ENCODE results near the gene UBE2D2.
"Not testable (repeated sequence)": the region's sequence is repeated elsewhere in the genome, so short reads cannot be mapped to it uniquely, and the experiment has no call there.

Gene UBE2D2

DNA sequence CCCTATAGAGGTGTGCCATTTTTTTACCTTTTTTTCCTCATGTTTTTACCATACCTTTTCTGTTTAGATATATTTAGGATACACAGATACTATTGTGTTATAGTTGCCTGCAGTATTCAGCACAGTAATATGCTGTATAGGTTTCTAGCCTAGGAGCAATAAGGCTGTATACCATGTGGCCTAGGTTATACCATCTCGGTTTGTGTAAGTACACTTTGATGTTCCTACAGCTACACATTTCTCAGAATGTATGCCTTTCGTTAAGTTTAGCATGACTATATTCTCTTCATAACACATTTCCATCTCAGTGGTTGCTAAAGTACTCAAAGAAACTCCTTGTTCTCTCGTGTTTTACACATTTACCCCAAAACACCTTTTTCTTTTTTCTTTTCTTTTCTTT, 23.0 kb downstream of the UBE2D2 start:
- no peak for DNase-seq (ENCODE audit: low spot score)

- not testable (repeated sequence) for DNase-seq (ENCODE audit: low spot score)
Observed at GRCh38 chr5:139588116-139588515, 27.0 kb downstream of the UBE2D2 start.

- DNase-seq (ENCODE audit: low spot score) = no peak
Observed at GRCh38 chr5:139588962-139589361, 27.8 kb downstream of the UBE2D2 start.

GRCh38 chr5:139592289-139592688, 31.1 kb downstream of the UBE2D2 start:
- DNase-seq (ENCODE audit: low spot score) = no peak

- not testable (repeated sequence) for DNase-seq (ENCODE audit: low spot score)
Observed at GRCh38 chr5:139593076-139593475, 31.9 kb downstream of the UBE2D2 start.

- DNase-seq (ENCODE audit: low spot score) = peak; percentile 49
Observed at GRCh38 chr5:139593716-139594319, 32.7 kb downstream of the UBE2D2 start.

DNA sequence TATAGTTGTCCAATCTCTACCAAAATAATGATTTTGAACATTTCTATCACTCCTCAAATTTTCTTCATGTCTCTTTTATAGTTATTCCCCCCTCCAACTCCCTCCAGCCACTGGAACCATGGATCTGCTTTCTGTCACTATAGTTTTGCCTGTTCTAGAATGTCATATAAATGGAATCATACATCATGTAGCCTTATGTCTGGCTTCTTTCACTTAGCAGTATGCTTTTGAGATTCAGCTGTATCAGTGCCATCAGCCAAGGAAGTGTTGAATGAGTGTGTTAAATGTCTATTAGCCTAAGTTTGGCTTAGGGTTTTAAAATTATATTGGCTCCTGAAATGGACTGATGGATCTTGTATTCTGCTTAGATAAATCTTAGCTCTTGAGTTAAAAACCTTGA, 36.0 kb downstream of the UBE2D2 start:
- no peak for DNase-seq (ENCODE audit: low spot score)

DNA sequence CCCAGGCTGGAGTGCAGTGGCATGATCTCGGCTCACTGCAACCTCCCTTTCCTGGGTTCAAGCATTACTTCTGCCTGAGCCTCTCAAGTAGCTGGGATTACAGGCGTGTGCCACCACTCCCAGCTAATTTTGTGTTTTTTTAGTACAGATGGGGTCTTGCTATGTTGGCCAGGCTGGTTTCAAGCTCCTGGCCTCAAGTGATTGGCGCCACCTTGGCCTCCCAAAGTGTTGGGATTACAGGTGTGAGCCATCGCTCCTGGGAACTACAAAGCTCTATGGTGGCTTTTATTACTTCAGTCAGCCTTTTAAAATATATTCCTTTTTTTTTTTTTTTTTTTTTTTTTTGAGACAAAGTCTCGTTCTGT, 37.4 kb downstream of the UBE2D2 start:
- not testable (repeated sequence) for DNase-seq (ENCODE audit: low spot score)

- DNase-seq (ENCODE audit: low spot score) = peak; percentile 58
Observed at GRCh38 chr5:139600336-139600949, 39.3 kb downstream of the UBE2D2 start.

DNA sequence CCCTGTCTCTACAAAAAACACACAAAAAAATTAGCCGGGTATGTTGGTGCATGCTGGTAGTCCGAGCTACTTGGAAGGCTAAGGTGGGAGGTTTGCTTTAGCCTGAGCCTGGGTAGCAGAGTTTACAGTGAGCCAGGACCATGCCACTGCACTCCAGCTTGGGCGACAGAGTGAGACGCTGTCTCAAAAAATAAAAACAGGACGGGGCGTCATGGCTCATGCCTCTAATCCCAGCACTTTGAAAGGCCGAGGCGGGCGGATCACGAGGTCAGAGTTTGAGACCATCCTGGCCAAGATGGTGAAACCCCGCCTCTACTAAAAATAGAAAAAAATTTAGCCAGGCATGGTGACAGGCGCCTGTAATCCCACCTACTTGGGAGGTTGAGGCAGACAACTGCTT, 40.3 kb downstream of the UBE2D2 start:
- no peak for DNase-seq (ENCODE audit: low spot score)

- DNase-seq (ENCODE audit: low spot score) = not testable (repeated sequence)
Observed at GRCh38 chr5:139601948-139602347, 40.8 kb downstream of the UBE2D2 start.

GRCh38 chr5:139605887-139606286, 44.7 kb downstream of the UBE2D2 start:
- no peak for DNase-seq (ENCODE audit: low spot score)

GRCh38 chr5:139611703-139612584, 50.8 kb downstream of the UBE2D2 start:
- no peak for DNase-seq (ENCODE audit: low spot score)

DNA sequence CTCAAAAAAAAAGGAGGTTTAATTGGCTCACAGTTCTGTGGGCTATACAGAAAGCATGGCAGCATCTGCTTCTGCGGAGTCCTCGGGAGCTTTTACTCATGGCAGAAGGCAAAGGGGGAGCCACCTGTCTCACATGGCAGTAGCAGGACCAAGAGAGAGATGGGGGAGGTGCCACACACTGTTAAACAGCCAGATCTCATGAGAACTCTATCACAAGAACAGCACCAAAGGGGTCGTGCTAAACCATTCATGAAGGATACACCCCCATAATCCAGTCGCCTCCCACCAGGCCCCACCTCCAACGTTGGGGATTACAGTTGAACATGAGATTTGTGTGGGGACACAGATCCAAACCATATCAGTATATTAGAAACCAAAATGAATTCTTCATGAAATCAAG, 58.7 kb downstream of the UBE2D2 start:
- DNase-seq (ENCODE audit: low spot score) = no peak

GRCh38 chr5:139625398-139625797, 64.3 kb downstream of the UBE2D2 start:
- DNase-seq (ENCODE audit: low spot score) = not testable (repeated sequence)

DNA sequence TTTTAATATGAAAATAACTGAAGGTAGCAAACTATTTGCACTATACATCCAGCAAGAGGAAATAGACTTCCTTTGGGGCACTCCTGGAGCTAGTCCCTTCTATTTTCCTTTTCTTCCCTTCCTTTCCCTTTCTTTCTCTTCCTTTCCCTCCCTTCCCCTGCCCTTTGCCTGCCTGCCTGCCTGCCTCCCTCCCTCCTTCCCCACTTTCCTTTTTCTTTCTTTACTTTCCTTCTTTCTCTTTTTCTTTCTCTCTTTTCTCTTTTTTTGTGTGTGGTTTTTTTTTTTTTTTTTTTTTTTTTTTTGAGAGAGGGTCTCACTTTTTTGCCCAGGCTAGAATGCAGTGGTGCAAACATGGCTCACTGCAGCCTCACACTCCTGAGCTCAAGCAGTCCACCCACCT, 69.7 kb downstream of the UBE2D2 start:
- no peak for DNase-seq (ENCODE audit: low spot score)

DNA sequence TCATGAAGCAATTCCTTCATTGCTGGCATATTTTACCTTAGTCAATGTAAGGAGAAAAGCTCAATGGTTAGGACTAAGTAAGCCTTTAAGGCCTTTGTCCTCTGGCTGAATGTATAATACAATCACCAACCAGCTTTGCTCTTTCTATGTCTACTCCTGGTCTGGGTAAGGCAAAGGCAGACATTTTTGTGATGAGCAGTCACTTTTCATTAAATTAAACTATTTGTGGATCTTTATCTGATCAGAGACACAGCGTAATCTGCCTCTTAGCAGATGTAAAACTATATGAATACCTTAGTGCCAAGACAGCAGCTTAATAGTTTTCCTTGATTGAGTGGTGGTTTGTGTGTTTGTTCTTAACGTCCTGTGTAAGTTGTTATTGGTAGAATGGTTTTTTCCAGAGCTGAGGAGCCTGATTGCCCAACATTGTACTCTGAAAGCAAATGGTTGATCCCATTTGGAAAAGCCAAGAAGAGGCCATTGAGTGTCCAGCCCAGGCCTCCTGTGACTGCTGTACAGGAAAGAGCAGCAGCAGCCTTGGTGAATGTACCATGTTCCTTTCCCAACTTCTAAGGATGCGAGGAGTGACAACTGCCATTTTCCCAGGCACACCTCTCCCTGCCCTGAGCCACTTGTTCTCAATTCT, 70.5 kb downstream of the UBE2D2 start:
- no peak for DNase-seq (ENCODE audit: low spot score)

DNA sequence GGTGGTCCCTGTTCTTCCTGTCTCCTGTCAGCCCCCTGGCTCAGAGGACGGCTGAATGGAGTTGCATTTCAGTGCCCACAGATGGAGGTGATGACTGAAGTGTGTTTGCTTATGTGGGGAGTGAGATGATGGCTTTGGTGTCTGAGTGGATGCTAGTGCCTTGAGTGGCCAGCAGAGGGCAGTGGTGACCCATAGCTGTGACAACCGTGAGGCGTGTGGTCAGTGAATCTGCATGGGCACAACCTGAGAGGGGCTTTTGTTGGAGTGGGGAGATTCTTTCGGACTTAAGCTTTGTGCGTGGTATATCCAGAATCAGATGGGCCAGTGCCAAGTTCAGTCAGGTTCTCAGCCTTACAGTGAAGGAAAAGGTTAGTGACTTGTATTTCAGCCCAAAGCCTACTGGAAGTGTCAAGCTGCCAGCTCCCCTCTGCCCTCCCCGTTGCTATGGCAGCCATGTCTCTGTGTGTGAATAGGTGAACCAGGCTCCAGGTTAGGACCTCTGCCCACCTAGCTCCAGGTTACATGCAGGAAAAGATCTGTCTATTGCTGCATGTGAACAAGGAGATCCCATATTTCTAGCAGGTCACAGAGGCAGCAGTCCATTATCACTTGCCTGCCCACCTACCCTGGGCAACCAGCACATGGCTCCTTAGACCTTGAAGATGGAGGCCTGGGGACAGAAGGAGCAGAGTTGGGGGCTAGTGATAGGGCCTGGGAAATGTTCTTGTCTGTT, 72.3 kb downstream of the UBE2D2 start:
- peak; percentile 84 for DNase-seq (ENCODE audit: low spot score)

DNA sequence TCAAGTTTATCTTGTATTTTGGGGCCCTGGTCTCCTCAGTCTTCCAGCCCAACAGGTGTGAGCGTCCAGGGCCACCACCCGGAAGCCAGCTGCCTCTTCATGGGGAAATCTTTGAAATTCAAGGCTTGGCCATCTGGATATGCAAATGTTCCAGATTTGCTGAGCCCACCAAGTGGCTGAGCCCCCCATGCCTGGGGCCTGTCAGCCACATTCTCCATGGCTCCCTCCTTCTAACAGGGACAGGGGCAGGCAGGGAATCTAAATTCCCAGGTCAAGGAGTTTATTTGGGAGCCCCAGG, 72.8 kb downstream of the UBE2D2 start:
- DNase-seq (ENCODE audit: low spot score) = no peak

GRCh38 chr5:139634541-139634940, 73.4 kb downstream of the UBE2D2 start:
- no peak for DNase-seq (ENCODE audit: low spot score)

DNA sequence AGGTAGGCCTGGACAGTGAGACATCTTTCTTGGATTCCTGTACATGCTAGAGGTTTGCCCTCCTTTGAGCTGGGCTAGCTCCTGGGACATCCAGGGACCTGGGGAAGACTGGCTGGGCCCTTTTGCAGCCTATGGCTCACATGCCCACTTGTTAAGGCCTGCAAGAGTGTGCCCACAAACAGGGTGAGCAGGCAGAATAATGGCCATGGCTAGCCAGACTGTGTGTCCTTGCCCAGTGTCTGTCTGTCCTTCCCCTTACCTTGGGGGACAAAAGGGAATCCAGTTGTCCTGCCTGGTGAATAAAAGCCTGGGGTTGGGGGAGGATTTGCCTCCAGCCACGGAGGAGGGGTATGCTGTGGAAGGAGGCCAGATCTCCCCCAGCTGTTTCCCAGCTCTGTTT, 74.1 kb downstream of the UBE2D2 start:
- no peak for DNase-seq (ENCODE audit: low spot score)

DNA sequence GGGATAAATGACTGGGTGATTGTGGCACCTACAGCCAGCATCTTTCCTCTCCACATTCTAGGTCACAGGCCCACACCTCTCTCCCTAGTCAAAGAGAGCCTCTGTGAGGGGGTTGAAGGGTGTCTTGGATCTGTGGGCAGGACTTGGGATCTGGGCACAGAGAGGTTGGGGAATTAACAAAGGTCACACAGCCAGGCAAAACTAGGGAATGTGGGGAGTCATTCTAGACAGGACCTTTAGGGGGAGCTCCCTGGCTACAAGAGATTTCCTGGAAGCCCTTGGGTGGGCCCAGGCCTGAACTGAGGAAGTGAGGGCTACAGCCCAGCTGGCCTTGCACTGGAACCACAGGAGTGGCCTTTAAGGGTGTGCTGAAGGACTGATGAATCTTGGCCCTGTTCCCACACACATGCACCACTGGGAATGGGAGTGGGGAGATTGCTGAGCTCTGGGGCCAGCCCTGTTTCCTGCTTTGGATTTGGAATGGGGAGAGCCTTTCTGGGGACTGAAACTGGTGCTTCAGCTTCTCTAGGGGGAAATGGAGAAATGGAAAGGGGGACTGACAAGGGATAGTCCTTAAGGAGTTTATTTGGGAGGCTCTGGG, 74.6 kb downstream of the UBE2D2 start:
- peak; percentile 91 for DNase-seq (ENCODE audit: low spot score)

All from GM03348 (cell line).